Cardiac muscle cell (in vitro differentiated cells and primary cell): ENCODE measurements around the gene GPR153. TPM values are rescaled to one million over a fixed set of nuclear protein-coding genes. Genes with fewer than 3 reads are reported as not detected.

Experiments used
- DNase-seq, 2 donors: peaks; one replicate each; pipeline versions ENCODE4 v3.0.0 to v3.0.0-alpha.2; 2010 to 2017; ENCODE audit warnings: low read depth in 1 of 2, low spot score in 1 of 2
- H3K27ac ChIP-seq: fragments of 200-600 bp; sonication (generic); 2 replicates; pipeline ENCODE4 v1.5.1; 2016
- H3K27me3 ChIP-seq: fragments of 200-600 bp; sonication (generic); 2 replicates; pipeline ENCODE4 v1.6.0; 2016; ENCODE audit warnings: control low read depth
- H3K36me3 ChIP-seq: fragments of 200-600 bp; sonication (generic); 2 replicates; pipeline ENCODE4 v1.5.1; 2016; ENCODE audit warnings: control low read depth
- H3K4me1 ChIP-seq: fragments of 200-600 bp; sonication (generic); 2 replicates; pipeline ENCODE4 v1.8.1; 2017; ENCODE audit warnings: low read depth, mild to moderate bottlenecking, mixed run types
- H3K4me3 ChIP-seq: fragments of 200-600 bp; sonication (generic); 2 replicates; pipeline ENCODE4 v1.5.1; 2016; ENCODE audit warnings: mild to moderate bottlenecking
- H3K9me3 ChIP-seq: fragments of 200-600 bp; sonication (generic); 2 replicates; pipeline ENCODE4 v1.5.1; 2017; ENCODE audit warnings: low read depth, mild to moderate bottlenecking, control low read depth
- polyA plus RNA-seq: library from polyadenylated mRNA; unstranded; fragments of >200 nt; fragmentation: Nextera tagmentation; extraction: Ambion mirVana; gene quantifications from 2 replicates; pipeline ENCODE4 v1.2.1, GENCODE V29; 2016
- total RNA-seq: library from RNA; depleted of rRNA; stranded (reverse); fragments of >200 nt; gene quantifications from 2 replicates; pipeline ENCODE4 v1.2.3, GENCODE V29; 2016
- TF ChIP-seq, protein P1 (sequence below): IDR thresholded peaks from 2 replicates; pipeline ENCODE4 v1.5.1; 2012; ENCODE audit warnings: low read depth, mild to moderate bottlenecking, low read length

GPR153 gene
- total and polyA plus RNA-seq, 2 experiments from 2014 or later: 21.0 to 32.7 TPM

- peaks cover 15% of the 10 kb centered on the region for H3K4me1 ChIP-seq
- H3K9me3 ChIP-seq: no peaks in the 10 kb centered on the region
- H3K4me3 ChIP-seq: no peak overlapping the region
- H3K27ac ChIP-seq: no peak overlapping the region
- TF ChIP-seq, protein P1, sequence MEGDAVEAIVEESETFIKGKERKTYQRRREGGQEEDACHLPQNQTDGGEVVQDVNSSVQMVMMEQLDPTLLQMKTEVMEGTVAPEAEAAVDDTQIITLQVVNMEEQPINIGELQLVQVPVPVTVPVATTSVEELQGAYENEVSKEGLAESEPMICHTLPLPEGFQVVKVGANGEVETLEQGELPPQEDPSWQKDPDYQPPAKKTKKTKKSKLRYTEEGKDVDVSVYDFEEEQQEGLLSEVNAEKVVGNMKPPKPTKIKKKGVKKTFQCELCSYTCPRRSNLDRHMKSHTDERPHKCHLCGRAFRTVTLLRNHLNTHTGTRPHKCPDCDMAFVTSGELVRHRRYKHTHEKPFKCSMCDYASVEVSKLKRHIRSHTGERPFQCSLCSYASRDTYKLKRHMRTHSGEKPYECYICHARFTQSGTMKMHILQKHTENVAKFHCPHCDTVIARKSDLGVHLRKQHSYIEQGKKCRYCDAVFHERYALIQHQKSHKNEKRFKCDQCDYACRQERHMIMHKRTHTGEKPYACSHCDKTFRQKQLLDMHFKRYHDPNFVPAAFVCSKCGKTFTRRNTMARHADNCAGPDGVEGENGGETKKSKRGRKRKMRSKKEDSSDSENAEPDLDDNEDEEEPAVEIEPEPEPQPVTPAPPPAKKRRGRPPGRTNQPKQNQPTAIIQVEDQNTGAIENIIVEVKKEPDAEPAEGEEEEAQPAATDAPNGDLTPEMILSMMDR: no peak
- H3K27me3 ChIP-seq: peaks cover 55% of the 10 kb centered on the region
- DNase-seq: no peak
- no peaks in the 10 kb centered on the region for H3K36me3 ChIP-seq
Measured at GRCh38 chr1:6239213-6239752, 21.6 kb downstream of the GPR153 start.

- DNase-seq: no peak
- no peak overlapping the region for H3K27ac ChIP-seq
- no peak overlapping the region for H3K4me3 ChIP-seq
- H3K4me1 ChIP-seq: peaks cover 13% of the 10 kb centered on the region
- peaks cover 7% of the 10 kb centered on the region for H3K36me3 ChIP-seq
- TF ChIP-seq, protein P1: no peak
- peaks cover 34% of the 10 kb centered on the region for H3K27me3 ChIP-seq
- no peaks in the 10 kb centered on the region for H3K9me3 ChIP-seq
Measured at GRCh38 chr1:6237093-6237492, 23.8 kb downstream of the GPR153 start.

DNA sequence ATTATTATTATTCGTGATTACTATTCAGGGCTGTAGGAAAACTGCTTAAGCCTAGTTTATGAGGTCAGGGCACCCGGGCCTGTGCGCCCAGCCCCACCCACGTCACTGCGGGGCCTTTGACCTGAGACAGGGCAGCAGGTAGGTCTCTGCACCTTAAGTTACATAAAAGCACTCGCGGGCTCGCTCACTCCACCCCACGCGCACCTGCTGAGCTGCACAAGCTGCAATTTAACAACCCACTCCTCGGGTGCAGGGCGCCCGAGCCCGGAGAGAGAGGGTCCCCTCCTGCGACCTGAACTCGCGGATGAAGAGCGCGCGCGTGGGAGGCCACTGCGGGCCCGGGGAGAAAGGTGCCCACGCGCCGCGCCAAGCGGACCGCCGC, 25.6 kb downstream of the GPR153 start:
- Histone ChIP-seq H3K27ac (peak overlapping the region; percentile 61), H3K27me3 (peaks cover 16% of the 10 kb centered on the region), H3K36me3 (peaks cover 13% of the 10 kb centered on the region), H3K4me3 (peak overlapping the region; percentile 85), H3K9me3 (no peaks in the 10 kb centered on the region), H3K4me1 (peaks cover 6% of the 10 kb centered on the region)
- TF ChIP-seq, protein P1: no peak
- no peak for DNase-seq

- DNase-seq: no peak
- Histone ChIP-seq H3K27me3 (peaks cover 10% of the 10 kb centered on the region), H3K27ac (no peak overlapping the region), H3K4me1 (peaks cover 6% of the 10 kb centered on the region), H3K4me3 (peak overlapping the region; percentile 85), H3K9me3 (no peaks in the 10 kb centered on the region), H3K36me3 (peaks cover 15% of the 10 kb centered on the region)
- TF ChIP-seq, protein P1: no peak
Measured at GRCh38 chr1:6234502-6235295, 26.2 kb downstream of the GPR153 start.

DNA sequence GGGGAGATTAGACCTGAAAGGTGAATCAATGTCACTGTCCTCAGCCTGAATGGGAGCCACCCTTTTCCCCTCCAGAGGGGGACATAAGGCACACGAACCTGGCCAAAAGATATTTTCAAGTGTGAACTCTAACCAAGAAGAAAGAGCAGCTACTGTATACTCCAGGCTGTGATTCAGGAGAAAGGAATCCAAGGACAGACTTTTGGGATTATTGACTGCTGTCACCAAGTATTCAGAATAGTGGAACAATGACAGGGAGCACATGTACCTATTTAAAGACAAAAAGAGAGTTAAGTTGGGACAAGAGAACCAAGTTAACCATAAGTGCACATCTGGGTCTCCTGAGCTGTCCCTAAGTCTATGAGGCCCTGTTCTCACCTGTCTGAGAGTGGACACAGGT, 27.5 kb downstream of the GPR153 start:
- no peak overlapping the region for H3K27ac ChIP-seq
- H3K4me3 ChIP-seq: no peak overlapping the region
- no peaks in the 10 kb centered on the region for H3K9me3 ChIP-seq
- peaks cover 6% of the 10 kb centered on the region for H3K4me1 ChIP-seq
- TF ChIP-seq, protein P1: no peak
- H3K36me3 ChIP-seq: peaks cover 19% of the 10 kb centered on the region
- no peaks in the 10 kb centered on the region for H3K27me3 ChIP-seq
- DNase-seq: no peak
